ENCODE results near the gene SCMH1.

Gene SCMH1

DNA sequence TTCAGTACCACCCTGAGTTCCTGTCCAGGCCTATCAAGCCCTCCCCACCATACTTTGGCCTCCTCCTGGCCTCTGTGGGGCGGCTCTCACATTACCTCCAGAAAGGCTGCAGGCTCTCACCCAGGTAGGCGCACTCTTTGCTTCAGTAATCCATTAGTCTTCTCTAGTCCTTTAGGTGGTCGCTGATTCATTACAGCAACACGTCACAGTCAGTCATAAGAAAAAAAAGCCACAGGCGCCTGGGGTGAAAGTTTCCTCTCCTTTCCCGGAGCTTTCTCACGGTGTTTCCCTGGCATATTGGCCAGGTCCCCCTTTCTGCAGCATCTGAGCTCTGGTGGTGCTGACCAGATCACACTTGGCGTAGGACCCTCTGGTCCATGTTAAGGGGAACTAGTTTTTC is 232.6 kb downstream of the SCMH1 start:
- DNase-seq (ENCODE audit: low spot score): peak; percentile 54
- FAIRE-seq: no peak

DNA sequence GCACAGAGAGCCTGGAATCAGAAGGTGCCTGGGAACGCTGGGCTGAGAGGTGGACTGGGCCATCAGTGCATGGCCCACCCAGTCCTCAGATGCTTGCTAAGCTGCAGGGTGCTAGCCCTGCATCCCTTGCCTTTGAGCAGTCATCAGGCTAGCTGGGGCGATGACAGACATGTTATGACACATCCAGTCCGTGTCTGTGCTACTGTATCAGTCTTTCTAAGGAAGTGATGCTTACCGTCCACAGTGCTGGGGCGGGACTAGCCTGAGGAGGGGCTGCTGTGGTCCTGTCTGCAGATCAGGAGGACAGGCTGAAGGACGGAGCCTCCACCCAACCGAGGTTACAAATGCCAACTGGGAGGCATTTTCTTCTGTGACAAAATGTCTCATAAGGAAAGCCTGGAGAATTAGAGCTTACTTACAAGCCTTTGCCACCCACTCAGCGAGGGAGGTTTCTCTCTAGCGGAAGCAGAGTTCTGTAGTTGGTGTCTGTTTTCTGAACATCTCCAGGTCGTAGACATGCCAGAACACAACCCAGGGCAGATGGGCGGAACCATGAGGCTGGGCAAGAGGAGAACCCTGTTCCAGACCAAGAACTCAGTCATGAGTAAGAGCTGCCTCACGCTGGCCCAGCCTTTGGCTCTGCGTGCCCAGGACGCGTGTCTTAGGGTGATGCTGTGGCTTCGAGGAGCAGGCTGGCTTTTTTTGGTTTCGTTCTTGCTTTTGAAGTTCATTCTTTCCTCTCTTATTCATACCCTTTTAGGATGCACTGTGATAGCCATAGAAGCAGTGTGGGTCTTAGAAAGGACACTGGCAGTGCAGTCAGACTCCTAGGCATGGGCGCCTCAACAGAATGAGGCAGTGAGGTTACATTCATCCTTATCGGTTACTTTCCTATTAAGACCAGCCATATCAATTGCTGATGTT is 234.9 kb downstream of the SCMH1 start:
- FAIRE-seq (no peak), DNase-seq (ENCODE audit: low spot score) (no peak)

DNA sequence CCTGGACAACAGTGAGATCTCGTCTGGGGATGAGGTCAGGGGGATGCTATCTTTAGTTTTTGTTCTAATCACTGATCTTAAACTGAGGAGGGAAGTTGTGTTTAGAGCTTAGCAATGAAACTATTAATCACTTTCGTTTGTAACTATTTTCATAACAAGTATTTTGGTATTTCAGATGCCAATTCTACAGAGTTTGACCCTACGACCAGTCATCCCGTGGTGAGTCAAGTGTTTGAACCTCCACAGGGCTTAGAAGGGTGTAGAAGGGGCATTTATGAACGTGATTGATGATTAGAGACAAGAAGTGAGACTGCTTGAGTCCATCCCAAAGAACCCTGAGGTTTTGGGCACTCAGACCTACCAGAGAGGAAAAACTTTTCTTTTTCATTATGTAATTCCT is 236.2 kb downstream of the SCMH1 start:
- FAIRE-seq: no peak

DNA sequence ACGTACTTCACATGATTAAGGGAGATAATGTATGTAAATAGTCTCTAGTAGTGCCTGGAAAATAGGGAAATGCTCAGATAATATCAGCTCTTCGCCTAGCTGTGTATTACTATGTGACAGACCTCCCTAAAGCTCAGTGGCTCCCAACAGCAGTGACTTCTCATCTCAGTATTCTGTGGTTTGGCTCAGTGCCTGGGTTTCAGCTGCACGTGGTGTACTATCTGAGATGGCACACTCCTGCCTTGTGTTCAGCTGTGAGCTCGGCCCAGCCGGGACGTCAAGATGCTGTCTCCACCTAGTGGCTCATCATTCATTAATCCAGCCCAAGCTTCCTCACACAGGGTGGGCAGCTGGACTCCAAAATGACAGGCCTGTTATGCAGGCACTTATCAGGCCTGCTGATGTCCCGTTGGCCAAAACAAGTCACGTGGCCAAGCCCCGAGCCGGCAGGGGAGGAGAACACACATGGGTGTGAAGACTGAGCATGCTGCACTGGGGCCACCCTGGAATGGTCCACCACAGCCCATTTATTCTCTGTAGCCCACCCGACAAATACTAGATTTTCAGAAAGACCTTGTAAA is 238.4 kb downstream of the SCMH1 start:
- FAIRE-seq (peak; percentile 96), DNase-seq (ENCODE audit: low spot score) (peak; percentile 99)

More for the DNA sequence above, 236.2 kb downstream of the SCMH1 start:
- DNase-seq (ENCODE audit: low spot score): no peak

DNA sequence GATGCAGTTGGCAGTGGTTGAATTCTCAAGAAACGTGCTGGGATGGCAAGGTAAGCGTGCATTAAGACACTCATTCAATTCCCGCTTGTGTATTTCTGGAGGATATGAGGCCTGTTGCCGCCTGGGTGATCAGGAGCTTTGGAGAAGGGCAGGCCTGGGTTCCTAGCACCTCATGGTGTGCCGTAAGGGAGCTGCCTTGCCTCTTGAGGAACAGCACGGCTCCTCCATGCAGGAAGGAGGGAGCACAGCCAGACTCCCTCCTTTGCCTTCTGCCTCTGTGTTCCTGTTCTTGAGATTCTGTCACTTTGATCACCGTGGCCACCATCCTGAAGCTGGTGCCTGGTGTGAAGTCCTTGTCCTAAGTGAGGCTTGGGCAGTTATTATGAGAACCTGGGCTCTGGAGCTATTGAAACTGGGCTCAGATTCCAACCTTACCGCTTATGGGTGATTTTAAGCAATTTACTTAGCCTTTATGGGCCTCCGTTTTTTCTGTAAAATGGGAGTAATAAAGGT is 238.9 kb downstream of the SCMH1 start:
- no peak for DNase-seq (ENCODE audit: low spot score)
- no peak for FAIRE-seq

DNA sequence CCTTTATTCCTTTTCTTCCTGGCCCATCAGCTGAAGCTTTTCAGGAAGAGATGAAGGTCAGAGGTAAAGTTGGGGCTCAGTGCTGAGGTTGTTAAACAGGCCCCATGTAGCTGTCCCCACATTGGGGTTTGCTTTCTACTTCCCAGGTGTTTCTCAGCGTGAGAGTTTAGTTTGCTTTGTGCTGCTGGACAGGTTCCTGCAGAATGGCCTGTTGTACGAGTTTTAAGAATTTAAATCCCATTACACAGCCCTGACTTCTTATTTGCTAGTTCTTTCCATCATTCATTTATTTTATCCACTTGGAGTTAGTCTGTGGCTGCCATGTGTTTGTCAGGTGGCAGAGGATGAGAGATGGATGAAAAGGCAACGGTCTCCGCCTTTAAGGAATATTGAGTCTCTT is 243.4 kb downstream of the SCMH1 start:
- FAIRE-seq: no peak
- no peak for DNase-seq (ENCODE audit: low spot score)

DNA sequence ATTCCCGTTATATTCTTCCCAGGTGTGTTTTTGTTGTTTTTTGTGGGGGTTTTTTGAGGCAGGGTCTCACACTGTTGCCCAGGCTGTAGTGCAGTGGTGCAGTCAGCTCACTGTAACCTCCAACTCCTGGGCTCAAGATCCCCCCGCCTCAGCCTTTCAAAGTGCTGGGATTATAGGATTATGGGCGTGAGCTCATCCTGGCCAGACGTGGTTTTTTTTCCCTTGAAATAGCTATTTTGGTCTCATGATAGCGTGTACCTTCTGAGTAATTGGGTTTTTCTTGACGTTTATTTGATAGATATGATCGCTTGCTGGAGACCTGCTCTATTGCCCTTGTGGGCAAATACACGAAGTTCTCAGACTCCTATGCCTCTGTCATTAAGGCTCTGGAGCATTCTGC is 245.0 kb downstream of the SCMH1 start:
- no peak for FAIRE-seq

DNA sequence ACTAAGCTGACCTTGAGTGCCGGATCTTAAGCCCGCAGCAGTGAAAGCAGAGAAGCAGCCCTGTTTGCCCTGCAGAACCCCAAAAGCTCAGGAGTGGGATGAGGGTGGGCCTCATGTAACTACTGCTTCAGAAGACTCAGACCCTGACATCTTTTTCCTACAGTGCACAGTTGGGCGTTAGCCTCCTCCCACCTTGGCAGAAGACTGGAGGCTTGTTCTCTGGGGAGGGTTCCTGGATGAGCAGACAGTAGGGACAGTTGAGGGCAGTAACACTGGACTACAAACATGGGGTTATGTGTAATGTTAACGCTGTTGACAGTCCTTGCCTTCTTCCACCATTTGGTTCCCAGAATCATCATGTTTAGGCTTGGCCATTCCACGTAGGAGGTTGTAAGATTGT is 253.0 kb downstream of the SCMH1 start:
- no peak for DNase-seq (ENCODE audit: low spot score)

More for the DNA sequence above, 245.0 kb downstream of the SCMH1 start:
- DNase-seq (ENCODE audit: low spot score): no peak

DNA sequence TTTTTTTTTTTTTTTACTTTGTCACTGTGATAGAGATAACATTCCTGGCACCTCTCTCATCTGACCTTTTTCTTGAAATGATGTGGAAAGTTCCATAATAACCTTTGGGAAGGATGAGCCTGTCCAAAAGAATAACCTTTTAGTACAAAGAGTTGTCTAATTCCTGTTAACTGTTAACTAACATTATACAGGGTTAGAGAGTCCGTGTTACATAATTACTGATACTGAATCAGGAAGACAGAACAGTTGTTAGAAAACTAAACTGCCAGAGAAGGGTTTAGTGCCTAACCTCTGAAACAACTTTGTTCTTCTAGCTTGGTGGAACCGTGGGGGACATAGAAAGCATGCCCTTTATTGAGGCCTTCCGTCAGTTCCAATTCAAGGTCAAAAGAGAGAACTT is 253.8 kb downstream of the SCMH1 start:
- FAIRE-seq (no peak), DNase-seq (ENCODE audit: low spot score) (no peak)

More for the DNA sequence above, 253.0 kb downstream of the SCMH1 start:
- FAIRE-seq: no peak

DNA sequence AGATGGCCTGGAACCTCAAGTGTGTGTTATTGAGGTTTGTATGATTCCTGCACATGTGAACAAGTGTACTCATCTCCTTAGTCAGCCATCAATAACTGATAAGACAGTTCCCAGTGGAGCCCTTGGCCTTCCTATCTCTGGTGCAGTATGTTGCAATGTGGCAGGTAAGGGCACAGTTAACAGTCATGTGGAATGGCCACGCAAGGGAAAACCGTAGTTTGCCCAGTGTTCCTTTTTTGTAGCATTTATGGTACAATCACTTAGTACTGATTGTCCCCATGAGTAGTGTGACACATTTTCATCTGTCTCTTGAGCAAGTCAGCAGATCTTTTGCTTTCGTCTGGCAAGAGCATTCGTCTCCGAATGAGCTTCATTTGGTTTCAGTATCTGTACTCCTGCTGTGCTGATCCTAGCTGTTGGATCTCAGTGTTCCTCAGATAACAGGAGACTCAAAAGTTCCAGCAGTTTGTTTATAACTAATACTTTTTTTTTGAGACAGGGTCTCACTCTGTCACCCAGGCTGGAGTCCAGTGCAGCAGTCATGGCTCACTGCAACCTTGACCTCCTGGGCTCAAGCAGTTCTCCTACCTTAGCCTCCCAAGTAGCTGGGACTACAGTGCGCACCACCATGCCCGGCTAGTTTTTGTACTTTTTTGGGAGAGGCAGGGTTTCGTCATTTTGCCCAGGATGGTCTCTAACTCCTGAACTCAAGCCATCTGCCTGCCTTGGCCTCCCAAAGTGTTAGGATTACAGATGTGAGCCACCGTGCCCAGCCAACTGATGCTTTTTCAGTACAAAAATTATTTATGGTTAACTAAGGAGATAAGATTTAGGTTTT is 254.4 kb downstream of the SCMH1 start:
- FAIRE-seq (no peak), DNase-seq (ENCODE audit: low spot score) (no peak)

DNA sequence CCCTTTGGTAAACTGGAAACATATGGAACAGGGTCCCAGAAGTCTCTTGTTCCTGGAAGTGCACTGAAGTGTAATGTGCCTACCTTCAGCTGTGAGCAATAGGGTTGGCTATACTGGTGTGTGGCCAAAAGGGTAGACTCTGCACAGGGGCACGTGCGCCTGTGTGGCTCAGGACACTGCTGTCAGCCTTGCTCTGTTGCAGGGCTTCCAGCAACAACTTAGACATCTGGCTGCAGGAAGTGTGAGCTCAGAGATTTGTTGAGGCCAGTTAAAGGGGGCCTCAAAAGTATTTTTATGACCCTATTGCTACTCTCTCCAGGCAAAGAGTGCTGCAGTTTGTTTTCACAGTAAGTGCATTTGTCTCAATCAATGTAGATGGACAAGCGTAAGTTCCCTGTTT is 255.2 kb downstream of the SCMH1 start:
- FAIRE-seq: no peak

DNA sequence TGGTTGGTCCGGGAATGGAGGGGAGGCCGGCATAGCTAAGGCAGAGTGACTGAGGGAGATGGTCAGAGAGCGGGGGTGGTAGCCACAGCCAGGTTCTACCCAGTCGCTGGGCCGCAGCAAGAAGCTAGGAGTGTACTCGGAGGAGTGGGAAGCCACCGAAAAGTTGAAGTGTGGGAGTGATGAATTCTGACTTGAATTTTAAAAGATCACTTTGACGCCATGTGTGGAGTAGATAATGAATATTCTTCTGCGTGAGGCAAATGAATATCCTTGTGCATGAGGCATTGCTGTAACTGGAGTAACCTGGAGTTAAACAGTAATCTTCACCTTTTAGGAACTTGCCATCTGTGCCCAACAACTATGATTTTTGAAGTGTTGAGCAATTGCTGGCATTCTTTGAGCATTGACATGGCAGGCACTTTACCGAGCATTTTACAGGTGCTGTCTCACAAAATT is 255.8 kb downstream of the SCMH1 start:
- no peak for FAIRE-seq
- DNase-seq (ENCODE audit: low spot score): no peak

More for the DNA sequence above, 255.2 kb downstream of the SCMH1 start:
- DNase-seq (ENCODE audit: low spot score): no peak

DNA sequence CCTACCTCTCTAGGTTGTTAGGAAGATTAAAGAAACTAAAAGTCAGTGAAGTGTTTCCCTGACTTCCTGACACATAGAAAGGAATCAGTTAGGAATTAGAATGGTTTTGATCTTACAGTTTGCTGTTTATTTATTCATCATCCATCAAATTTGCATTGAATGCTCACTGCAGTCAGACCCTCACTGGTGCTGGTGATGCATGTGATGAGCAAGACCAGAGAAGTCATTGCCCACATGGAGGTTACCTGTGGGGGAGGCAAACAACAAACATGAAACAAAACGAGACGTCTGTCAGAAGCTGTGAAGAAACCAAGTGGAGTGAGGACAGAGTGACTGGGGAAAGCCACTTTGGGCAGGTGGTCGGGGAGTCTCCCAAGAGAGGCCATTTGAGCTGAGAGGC is 256.2 kb downstream of the SCMH1 start:
- DNase-seq (ENCODE audit: low spot score) (no peak), FAIRE-seq (no peak)

DNA sequence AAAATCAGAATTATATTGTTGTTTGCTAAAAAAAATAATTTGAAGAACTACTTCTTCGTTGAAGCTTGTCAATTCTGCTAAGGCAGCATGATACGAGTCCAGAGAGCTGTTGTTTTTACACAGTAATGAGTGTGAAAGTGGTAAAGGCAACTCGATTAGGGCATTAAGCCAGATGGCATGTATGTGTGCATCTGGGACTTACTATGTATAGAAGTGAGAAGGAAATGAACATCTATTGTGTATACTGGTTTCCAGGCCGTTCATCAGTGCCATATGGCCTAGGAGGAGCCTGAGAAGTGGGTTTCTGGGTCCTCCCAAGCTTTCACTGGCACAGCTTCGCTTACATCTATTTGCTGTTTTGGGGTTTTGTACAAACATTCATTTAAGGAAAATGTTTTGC is 256.9 kb downstream of the SCMH1 start:
- DNase-seq (ENCODE audit: low spot score) (no peak), FAIRE-seq (no peak)

DNA sequence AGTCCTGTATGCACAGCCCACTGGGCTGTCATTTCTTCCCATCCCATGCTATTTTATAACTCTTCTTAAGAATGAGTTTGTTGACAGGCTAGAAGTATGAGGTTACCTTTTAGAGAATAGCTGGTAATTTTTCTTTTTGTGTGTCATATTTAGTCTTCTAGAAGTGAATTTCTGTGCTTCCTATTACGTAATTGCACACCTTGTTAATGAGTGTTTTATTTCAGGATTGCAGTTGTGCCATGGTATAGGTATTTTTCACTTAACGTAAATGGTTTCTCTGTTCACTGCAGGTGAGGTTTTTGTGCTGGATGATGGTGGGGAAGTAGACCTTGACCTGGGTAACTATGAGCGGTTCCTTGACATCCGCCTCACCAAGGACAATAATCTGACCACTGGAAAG is 257.6 kb downstream of the SCMH1 start:
- FAIRE-seq (no peak), DNase-seq (ENCODE audit: low spot score) (no peak)

DNA sequence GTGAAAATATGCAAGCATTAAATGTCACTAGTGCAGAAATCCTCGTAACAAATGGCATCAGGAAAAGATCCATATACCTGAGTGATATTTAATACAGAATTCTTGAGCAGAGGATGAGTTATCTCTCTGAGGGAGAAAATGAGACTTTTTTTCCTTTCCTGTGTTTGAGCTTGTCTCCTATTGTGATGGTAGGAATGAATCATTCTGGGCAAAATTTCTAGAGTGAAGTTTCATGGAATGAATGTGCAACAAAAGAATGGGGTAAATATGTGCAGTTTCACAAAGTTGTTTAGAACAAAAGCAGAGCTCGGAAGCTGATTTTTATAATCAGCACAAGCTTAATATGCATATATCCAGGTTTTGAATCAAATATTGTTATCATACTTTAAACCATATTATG is 258.0 kb downstream of the SCMH1 start:
- FAIRE-seq: no peak

DNA sequence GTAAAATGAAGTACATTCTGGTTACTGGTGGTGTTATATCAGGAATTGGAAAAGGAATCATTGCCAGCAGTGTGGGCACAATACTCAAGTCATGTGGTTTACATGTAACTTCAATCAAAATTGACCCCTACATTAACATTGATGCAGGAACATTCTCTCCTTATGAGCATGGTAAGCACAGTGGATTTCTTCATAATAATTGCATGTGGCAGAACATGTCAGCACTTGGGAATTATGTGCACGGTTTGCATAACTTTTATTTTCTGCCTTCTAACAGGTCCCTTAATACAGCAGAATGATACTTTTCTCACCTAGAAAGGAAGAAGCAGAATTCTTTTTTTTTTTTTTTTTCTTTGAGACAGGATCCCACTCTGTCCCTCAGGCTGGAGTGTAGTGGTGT is 258.8 kb downstream of the SCMH1 start:
- DNase-seq (ENCODE audit: low spot score) (no peak), FAIRE-seq (no peak)

More for the DNA sequence above, 258.0 kb downstream of the SCMH1 start:
- no peak for DNase-seq (ENCODE audit: low spot score)

DNA sequence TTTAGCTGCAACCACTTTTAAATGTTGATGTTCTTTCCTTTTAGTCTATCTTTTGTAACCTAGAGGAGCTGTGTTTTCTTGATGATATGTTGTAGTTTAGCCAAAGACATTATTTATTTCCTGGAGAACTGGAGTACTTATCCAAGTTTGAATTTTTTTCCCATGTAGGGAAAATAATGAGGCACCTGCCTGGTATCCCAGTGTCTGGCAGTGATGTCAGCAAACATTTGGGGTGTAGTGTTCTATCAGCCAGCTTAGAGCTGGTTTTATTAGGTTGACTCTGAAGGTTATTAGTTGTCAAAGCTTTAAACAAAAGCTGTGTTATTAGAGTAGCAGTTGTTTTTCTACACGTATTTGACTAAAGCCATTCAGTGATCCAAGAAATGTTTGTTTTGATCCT is 259.4 kb downstream of the SCMH1 start:
- no peak for DNase-seq (ENCODE audit: low spot score)
- no peak for FAIRE-seq

DNA sequence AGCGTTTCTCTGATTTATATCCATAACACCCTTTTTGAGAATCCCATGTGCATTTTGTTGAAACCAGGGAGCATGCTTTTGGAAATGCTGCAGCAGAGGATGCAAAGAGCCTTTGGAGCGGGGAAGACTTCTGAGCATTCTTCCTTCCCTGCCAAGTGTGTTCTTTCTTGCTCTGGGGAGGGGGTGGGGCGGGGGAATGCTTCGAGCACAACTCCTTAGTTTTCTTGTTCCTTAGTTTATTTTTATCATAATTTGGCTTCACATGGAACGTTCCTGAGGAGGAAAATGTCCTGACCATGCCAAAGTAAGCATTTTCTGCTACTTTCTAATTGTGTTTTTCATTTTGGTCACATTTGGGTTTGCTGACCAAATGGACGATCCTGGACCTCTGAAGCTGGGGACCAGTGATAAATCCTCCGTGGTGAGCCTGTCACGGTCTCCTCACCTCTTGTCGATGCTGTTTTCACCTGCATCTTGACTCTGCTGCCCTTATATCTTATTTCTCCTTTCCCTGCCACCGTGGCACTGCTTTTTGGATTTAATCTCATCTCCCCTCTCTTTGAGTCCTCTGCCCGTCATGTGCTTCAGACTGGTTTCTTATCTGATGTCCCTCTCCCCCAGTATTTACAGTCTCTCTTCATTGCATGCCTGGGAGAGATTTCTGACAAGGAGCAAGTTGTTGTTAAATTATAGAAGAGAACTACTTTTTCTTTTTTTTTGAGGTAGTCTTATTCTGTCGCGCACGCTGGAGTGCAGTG is 260.2 kb downstream of the SCMH1 start:
- DNase-seq (ENCODE audit: low spot score) (no peak), FAIRE-seq (no peak)

DNA sequence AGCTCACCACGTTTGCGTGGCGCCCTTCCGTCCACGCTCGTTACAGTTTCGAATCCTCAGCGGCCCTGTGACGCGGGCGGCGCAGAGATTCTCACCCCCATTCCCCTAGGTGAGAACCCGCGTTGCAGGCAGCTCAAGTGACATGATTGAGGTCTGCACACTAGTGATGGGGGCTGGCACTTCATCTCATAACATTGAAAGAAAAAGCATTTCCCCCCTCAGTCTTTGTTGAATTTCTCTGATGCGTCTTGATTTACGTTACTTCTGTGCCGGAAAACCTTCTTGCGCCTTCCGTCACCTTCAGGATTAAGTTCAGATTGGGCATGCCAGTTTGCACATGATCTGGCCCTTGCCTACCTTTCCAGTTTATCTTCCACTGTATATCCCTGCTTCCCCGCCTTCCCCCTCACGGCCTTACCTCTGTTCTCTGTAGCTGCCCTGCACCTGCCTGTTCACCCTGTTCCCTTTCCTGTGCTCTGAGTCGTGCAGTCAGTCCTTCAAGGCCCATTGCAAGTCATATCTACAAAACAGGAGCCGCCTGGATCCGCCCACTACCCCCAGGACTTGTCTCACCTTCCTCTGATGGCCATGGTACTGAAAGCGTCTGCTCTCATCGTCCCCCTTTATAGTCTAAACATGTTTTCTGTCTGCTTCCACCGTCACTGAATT is 261.5 kb downstream of the SCMH1 start:
- peak; percentile 59 for DNase-seq (ENCODE audit: low spot score)
- no peak for FAIRE-seq
